H9 (cell line): ENCODE data around the gene KBTBD12. TPM values are rescaled to one million over a fixed set of nuclear protein-coding genes. Genes with fewer than 3 reads are reported as not detected.

ENCODE experiments used
- DNase-seq: peaks from one replicate; pipeline ENCODE4 v3.0.0-alpha.2; 2017
- H2AFZ ChIP-seq: one replicate; pipeline ENCODE4 v1.6.1; 2013; ENCODE audit warnings: mild to moderate bottlenecking, low read length, control low read depth, moderate library complexity
- H2AK5ac ChIP-seq: 2 replicates; pipeline ENCODE4 v1.6.1; 2013; ENCODE audit warnings: low read length, control low read depth, mixed read lengths; ENCODE audit not compliant: insufficient read length
- H2BK120ac ChIP-seq: one replicate; pipeline ENCODE4 v1.6.1; 2013; ENCODE audit warnings: low read depth, mild to moderate bottlenecking, low read length, control low read depth, inconsistent platforms; ENCODE audit not compliant: poor library complexity, severe bottlenecking
- H2BK12ac ChIP-seq: 2 replicates; pipeline ENCODE4 v1.6.1; 2013; ENCODE audit warnings: low read length, control low read depth, mixed read lengths, low read depth; ENCODE audit not compliant: insufficient read length
- H2BK15ac ChIP-seq: 2 replicates; pipeline ENCODE4 v1.6.1; 2013; ENCODE audit warnings: low read depth, low read length, control low read depth
- H2BK20ac ChIP-seq: one replicate; pipeline ENCODE4 v1.6.1; 2013; ENCODE audit warnings: low read depth, mild to moderate bottlenecking, low read length, control low read depth, inconsistent platforms; ENCODE audit not compliant: poor library complexity, severe bottlenecking
- H2BK5ac ChIP-seq: 2 replicates; pipeline ENCODE4 v1.6.1; 2013; ENCODE audit warnings: low read length, control low read depth, mixed read lengths; ENCODE audit not compliant: insufficient read length
- H3K14ac ChIP-seq: 2 replicates; pipeline ENCODE4 v1.6.1; 2013; ENCODE audit warnings: low read length, control low read depth; ENCODE audit not compliant: insufficient read depth
- H3K18ac ChIP-seq: 2 replicates; pipeline ENCODE4 v1.6.1; 2013; ENCODE audit warnings: low read depth, mild to moderate bottlenecking, mixed read lengths, low read length, control low read depth; ENCODE audit not compliant: insufficient read length
- H3K23ac ChIP-seq: 2 replicates; pipeline ENCODE4 v1.6.1; 2013; ENCODE audit warnings: low read length, control low read depth, mixed read lengths, low read depth; ENCODE audit not compliant: insufficient read length
- H3K23me2 ChIP-seq: 2 replicates; pipeline ENCODE4 v1.6.1; 2013; ENCODE audit warnings: low read depth, mild to moderate bottlenecking, mixed read lengths, low read length, control low read depth; ENCODE audit not compliant: insufficient read length, poor library complexity, severe bottlenecking
- H3K27ac ChIP-seq: 2 replicates; pipeline ENCODE4 v1.5.1; 2013; ENCODE audit warnings: low read length, control low read depth, mixed read lengths, low read depth; ENCODE audit not compliant: insufficient read length
- H3K27me3 ChIP-seq: 2 replicates; pipeline ENCODE4 v1.6.1; 2013; ENCODE audit warnings: low read length, control low read depth, inconsistent platforms; ENCODE audit not compliant: insufficient read depth
- H3K4ac ChIP-seq: 2 replicates; pipeline ENCODE4 v1.6.1; 2013; ENCODE audit warnings: low read depth, mild to moderate bottlenecking, control low read depth, inconsistent platforms, low read length, moderate library complexity
- H3K4me1 ChIP-seq: 2 replicates; pipeline ENCODE4 v1.6.1; 2013; ENCODE audit warnings: low read length, control low read depth, inconsistent platforms; ENCODE audit not compliant: insufficient read depth
- H3K4me2 ChIP-seq: 2 replicates; pipeline ENCODE4 v1.6.1; 2013; ENCODE audit warnings: low read length, control low read depth, mixed read lengths; ENCODE audit not compliant: insufficient read length, insufficient read depth
- H3K56ac ChIP-seq: 2 replicates; pipeline ENCODE4 v1.6.1; 2013; ENCODE audit warnings: low read depth, mild to moderate bottlenecking, mixed read lengths, low read length, control low read depth; ENCODE audit not compliant: insufficient read length
- H3K79me1 ChIP-seq: 2 replicates; pipeline ENCODE4 v1.6.1; 2013; ENCODE audit warnings: low read depth, mild to moderate bottlenecking, moderate library complexity, low read length, control low read depth, inconsistent platforms; ENCODE audit not compliant: insufficient read depth, poor library complexity, severe bottlenecking
- H3K79me2 ChIP-seq: 2 replicates; pipeline ENCODE4 v1.6.1; 2013; ENCODE audit warnings: low read length, control low read depth, inconsistent platforms; ENCODE audit not compliant: insufficient read depth
- H3K9ac ChIP-seq: 2 replicates; pipeline ENCODE4 v1.6.1; 2013; ENCODE audit warnings: low read length, control low read depth, mixed read lengths; ENCODE audit not compliant: insufficient read length; ENCODE audit errors: extremely low read depth
- H3K9me3 ChIP-seq: one replicate; pipeline ENCODE4 v1.6.1; 2013; ENCODE audit warnings: low read depth, low read length, inconsistent platforms; ENCODE audit not compliant: control insufficient read depth
- H3T11ph ChIP-seq: one replicate; pipeline ENCODE4 v1.6.1; 2013; ENCODE audit warnings: mild to moderate bottlenecking, low read length, control low read depth, inconsistent platforms
- H4K20me1 ChIP-seq: one replicate; pipeline ENCODE4 v1.6.1; 2013; ENCODE audit not compliant: control insufficient read depth, insufficient read length, insufficient read depth
- H4K5ac ChIP-seq: 2 replicates; pipeline ENCODE4 v1.6.1; 2013; ENCODE audit warnings: low read depth, mild to moderate bottlenecking, mixed read lengths, low read length, control low read depth; ENCODE audit not compliant: insufficient read length
- H4K8ac ChIP-seq: replicated peaks from 2 replicates; pipeline ENCODE4 v1.6.1; 2013; ENCODE audit warnings: low read length, control low read depth, mixed read lengths, low read depth; ENCODE audit not compliant: insufficient read length
- H4K91ac ChIP-seq: 2 replicates; pipeline ENCODE4 v1.6.1; 2013; ENCODE audit warnings: low read depth, mild to moderate bottlenecking, moderate library complexity, mixed read lengths, low read length, control low read depth; ENCODE audit not compliant: insufficient read length
- H3K27ac Mint-ChIP-seq, 3 experiments: 2 replicates in 2 of 3; 3 replicates in 1 of 3; pipeline ENCODE4 v1.8.0; 2020 to 2021; ENCODE audit warnings: mixed read lengths in 3 of 3, mild to moderate bottlenecking in 1 of 3, moderate library complexity in 1 of 3
- H3K27me3 Mint-ChIP-seq: 2 replicates; pipeline ENCODE4 v1.8.0; 2021; ENCODE audit warnings: low read depth, mild to moderate bottlenecking, moderate library complexity, mixed read lengths
- H3K36me3 Mint-ChIP-seq, 3 experiments: 2 replicates in 2 of 3; 3 replicates in 1 of 3; pipeline ENCODE4 v1.8.0; 2020 to 2021; ENCODE audit warnings: low read depth in 3 of 3, mixed read lengths in 3 of 3; ENCODE audit not compliant: insufficient read depth in 1 of 3
- H3K4me1 Mint-ChIP-seq, 2 experiments: 2 replicates each; pipeline ENCODE4 v1.8.0; 2020; ENCODE audit warnings: mixed read lengths in 2 of 2
- H3K4me3 Mint-ChIP-seq, 2 experiments: 2 replicates in 1 of 2; 3 replicates in 1 of 2; pipeline ENCODE4 v1.8.0; 2020 to 2021; ENCODE audit warnings: mild to moderate bottlenecking in 2 of 2, mixed read lengths in 2 of 2, moderate library complexity in 1 of 2
- H3K9me3 Mint-ChIP-seq, 2 experiments: 2 replicates in 1 of 2; 3 replicates in 1 of 2; pipeline ENCODE4 v1.8.0; 2020; ENCODE audit warnings: mild to moderate bottlenecking in 2 of 2, mixed read lengths in 2 of 2, moderate library complexity in 1 of 2
- WGBS: extraction: QIAGEN DNeasy Blood & Tissue Kit; methylation state at CpG from one replicate; pipeline ENCODE4 v1.1.7; 2013; ENCODE audit warnings: missing lambda C conversion rate, low lambda C conversion rate, mixed read lengths; ENCODE audit not compliant: insufficient read length; ENCODE audit errors: extremely low coverage; 5-methylcytosine and 5-hydroxymethylcytosine counted together
- total RNA-seq: library from RNA; stranded (reverse); gene quantifications from 2 replicates; pipeline ENCODE4 v1.2.1, GENCODE V29; 2021
- TF ChIP-seq, protein P1 (sequence below): fragments of 200-600 bp; sonication (generic); conservative IDR thresholded peaks from 3 replicates; pipeline ENCODE4 v1.8.0; 2021; ENCODE audit warnings: antibody characterized with exemption, mild to moderate bottlenecking

The KBTBD12 gene
- total RNA-seq, 1 experiment from 2014 or later, result not detected

DNA sequence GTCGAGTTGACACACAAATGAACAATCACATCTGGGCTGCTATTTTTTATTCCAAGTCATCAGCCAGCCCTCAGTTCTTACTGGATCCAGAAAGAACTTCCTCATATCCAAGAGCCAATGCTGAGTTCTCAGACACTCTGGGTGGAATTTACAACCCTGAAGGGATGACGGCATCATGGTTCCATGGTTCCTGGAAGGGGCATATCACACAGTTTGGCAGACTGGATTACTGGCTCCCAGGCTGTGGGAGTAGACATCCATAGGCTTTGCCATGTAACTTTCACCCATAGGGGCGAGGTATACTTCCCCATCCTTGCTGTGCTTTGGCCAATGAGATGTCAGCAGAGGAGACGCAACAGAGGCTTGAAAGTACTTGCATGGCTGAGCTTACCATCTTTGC lies 26.9 kb upstream of the KBTBD12 start:
- no peaks in the 10 kb centered on the region for H3K79me2 ChIP-seq
- no peak overlapping the region for H3K27ac ChIP-seq
- peaks cover 0 to 10% of the 10 kb centered on the region in 2 experiments; a peak in 1 of 4 replicates for H3K4me1 Mint-ChIP-seq
- no peak overlapping the region for H3K4ac ChIP-seq
- H4K8ac ChIP-seq, result no peak overlapping the region
- no peak overlapping the region for H3K18ac ChIP-seq
- no peak overlapping the region for H2BK120ac ChIP-seq
- no peak overlapping the region for H2AK5ac ChIP-seq
- H3K4me2 ChIP-seq, result no peak overlapping the region
- H3K23ac ChIP-seq, result no peak overlapping the region
- no peaks in the 10 kb centered on the region for H3K27me3 ChIP-seq
- H3K9ac ChIP-seq, result no peak overlapping the region
- H2BK12ac ChIP-seq, result no peak overlapping the region
- no peaks in the 10 kb centered on the region for H4K20me1 ChIP-seq
- H3K23me2 ChIP-seq, result no peaks in the 10 kb centered on the region
- TF ChIP-seq, protein P1, sequence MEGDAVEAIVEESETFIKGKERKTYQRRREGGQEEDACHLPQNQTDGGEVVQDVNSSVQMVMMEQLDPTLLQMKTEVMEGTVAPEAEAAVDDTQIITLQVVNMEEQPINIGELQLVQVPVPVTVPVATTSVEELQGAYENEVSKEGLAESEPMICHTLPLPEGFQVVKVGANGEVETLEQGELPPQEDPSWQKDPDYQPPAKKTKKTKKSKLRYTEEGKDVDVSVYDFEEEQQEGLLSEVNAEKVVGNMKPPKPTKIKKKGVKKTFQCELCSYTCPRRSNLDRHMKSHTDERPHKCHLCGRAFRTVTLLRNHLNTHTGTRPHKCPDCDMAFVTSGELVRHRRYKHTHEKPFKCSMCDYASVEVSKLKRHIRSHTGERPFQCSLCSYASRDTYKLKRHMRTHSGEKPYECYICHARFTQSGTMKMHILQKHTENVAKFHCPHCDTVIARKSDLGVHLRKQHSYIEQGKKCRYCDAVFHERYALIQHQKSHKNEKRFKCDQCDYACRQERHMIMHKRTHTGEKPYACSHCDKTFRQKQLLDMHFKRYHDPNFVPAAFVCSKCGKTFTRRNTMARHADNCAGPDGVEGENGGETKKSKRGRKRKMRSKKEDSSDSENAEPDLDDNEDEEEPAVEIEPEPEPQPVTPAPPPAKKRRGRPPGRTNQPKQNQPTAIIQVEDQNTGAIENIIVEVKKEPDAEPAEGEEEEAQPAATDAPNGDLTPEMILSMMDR, result no peak
- H2BK5ac ChIP-seq, result no peak overlapping the region
- H3K27ac Mint-ChIP-seq, result no peak overlapping the region
- H3K9me3 Mint-ChIP-seq, result peaks cover 10 to 14% of the 10 kb centered on the region in 2 experiments
- peaks cover 4 to 10% (median 5%) of the 10 kb centered on the region in 3 experiments; a peak in 6 of 7 replicates for H3K36me3 Mint-ChIP-seq
- H3K4me1 ChIP-seq, result no peaks in the 10 kb centered on the region
- no peaks in the 10 kb centered on the region for H3K79me1 ChIP-seq
- H3K56ac ChIP-seq, result no peak overlapping the region
- no peaks in the 10 kb centered on the region for H3K9me3 ChIP-seq
- no peak overlapping the region for H2AFZ ChIP-seq
- H3K14ac ChIP-seq, result no peak overlapping the region
- WGBS, result no CpG with 5 or more reads among the region's 4 CpGs
- no peak for DNase-seq
- peaks cover 6% of the 10 kb centered on the region for H3K27me3 Mint-ChIP-seq
- no peak overlapping the region for H3K4me3 Mint-ChIP-seq
- no peak overlapping the region for H4K5ac ChIP-seq
- H3T11ph ChIP-seq, result no peak overlapping the region
- no peak overlapping the region for H2BK20ac ChIP-seq
- H4K91ac ChIP-seq, result no peak overlapping the region
- no peak overlapping the region for H2BK15ac ChIP-seq
